GM18498 (cell line): ENCODE data around the gene TNS2.
A peak's percentile ranks its signal among the peaks of the same experiment; 100 is the strongest.
"Not testable (repeated sequence)": the region's sequence is repeated elsewhere in the genome, so short reads cannot be mapped to it uniquely, and the experiment has no call there.

Experiments
- ATAC-seq: cut with Tn5 transposase; IDR thresholded peaks from one replicate; pipeline ENCODE4 v1.9.1; 2021; ENCODE audit warnings: mild to moderate bottlenecking, moderate library complexity; ENCODE audit not compliant: unreplicated experiment

The TNS2 gene

DNA sequence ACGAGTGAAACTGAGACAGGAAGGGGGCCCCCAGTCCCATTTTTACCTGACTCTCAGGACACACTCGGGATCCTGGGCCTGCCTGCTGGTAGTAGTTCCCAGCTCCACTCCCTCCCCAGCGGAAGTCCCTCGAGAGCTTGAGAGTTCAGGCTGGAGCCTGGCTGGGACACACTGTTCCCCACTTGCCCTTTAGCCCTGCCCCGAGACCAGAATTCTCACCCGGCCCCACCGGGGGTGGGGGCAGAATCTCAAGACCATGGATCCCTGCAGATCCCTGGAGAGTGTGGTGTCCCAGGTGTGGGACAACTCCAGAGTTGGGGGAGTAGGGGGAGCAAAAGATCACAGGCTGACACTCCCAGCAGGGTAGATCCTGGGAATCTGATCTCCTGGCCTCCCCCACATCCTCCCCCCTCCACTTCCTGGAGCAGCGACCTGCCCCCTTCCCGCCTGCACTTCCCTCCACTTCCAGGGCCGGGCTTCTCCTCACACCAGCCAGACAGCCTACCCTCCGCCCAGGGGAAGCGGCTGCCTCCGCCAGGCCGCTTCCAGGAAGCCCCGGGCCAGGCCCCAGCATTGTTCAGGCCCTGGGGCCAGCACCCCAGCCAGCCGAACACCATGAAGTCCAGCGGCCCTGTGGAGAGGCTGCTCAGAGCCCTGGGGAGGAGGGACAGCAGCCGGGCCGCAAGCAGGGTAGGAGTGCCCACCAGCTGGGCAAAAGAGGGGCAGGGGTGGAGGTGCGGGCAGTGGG lies at the start of gene TNS2:
TNS2 (plus strand) TSS at position 495 of the 748 bp plus-strand sequence; CDS start at position 616, 121 bp downstream.
- ATAC-seq, result no peak

DNA sequence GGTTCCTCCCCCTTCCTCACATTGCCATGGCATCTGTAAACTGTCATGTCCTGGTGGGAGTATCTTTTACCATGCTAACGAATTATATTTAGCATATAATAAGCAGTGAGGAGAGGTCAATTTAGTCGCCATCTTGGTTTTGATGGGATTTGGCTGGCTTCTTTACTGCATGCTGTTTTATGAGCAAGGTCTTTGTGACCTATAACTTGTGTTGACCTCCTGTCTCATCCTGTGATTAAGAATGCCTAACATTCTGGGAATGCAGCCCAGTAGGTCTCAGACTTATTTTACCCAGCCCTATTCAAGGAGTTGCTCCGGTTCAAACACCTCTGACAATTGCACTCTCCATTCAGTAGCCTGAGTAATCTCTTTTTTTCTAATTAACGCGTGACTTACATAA lies 45.7 kb upstream of the TNS2 start:
- ATAC-seq, result no peak

GRCh38 chr12:53004582-53004981 lies 45.3 kb upstream of the TNS2 start:
- no peak for ATAC-seq

- ATAC-seq, result no peak
Observed at GRCh38 chr12:53005215-53005985, 44.5 kb upstream of the TNS2 start.

DNA sequence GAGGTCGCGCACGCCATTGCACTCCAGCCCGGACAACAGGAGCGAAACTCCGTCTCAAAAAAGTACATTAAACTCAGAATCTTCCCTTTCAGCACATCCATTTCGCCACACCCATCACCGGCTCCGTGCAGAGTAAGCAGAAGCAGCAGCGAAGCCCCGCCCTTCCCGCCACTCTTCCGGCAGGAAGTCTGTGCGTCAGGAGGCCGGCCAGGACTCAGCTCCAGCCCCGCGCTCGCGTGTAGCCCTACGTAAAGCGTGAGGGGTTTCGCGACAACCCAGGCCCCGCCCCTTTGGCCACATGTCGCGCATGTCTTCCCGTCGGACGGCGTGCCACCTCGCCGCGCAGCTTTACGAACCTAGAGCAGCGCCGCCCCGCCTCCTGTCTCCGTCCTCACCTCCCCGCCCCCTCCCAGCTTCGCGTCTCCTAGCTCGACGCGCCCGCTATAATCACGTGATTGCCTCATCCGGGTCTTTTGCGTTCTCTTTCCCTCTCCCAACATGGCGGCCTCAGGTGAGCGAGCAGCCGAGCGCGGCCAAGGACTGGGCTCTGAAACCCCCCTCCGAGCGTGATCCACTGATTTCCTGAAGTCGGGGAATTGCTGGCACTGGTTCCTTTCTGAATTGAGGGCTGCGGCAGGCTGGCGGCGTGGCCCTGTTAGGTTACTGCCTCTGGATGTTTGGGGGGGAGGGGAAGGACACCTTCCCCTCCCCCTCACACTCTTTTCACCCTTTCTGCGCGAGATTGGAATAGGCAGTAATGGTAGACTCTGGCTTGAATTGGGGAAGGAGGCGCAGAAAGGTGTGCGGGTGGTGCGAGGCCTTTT lies 43.7 kb upstream of the TNS2 start, which contains the start of gene EIF4B:
EIF4B (plus strand) TSS at position 471 of the 824 bp plus-strand sequence; CDS start at position 499, 28 bp downstream.
- peak; percentile 91 for ATAC-seq

GRCh38 chr12:53006810-53007309 lies 43.0 kb upstream of the TNS2 start:
- ATAC-seq, result peak; percentile 29

DNA sequence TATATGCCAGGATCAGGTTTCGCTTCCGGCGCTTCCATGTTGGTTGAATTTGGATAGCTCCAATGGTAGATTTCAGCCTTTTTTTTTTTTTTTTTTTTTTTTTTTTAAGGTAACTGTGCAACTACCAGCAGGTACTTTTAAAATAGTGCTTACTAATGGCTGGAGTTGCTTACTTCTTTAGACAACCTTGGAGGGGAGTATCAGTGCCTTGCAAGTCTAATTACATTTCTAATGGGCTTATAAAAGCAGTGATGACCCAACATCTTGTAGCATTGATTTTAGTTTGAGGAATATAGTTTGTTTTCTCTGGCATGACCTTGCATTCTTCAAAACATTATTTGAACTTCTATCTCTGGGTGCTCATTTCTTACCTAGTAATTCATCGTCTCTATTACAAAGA lies 42.5 kb upstream of the TNS2 start:
- ATAC-seq, result no peak

DNA sequence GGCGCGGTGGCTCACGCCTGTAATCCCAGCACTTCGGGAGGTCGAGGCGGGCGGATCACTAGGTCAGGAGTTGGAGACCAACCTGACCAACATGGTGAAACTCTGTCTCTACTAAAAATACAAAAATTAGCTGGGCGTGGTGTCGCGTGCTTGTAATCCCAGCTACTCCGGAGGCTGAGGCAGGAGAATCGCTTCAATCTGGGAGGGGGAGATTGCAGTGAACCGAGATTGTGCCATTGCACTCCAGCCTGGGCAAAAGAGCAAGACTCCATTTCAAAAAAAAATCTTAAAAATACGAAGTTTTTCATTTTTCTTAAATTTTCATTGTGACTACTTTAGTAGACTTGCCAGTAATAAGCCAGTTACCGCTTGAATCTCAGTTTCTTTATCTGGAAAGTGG lies 41.1 kb upstream of the TNS2 start:
- not testable (repeated sequence) for ATAC-seq

GRCh38 chr12:53010955-53011354 lies 38.9 kb upstream of the TNS2 start:
- no peak for ATAC-seq

- no peak for ATAC-seq
Observed at GRCh38 chr12:53011889-53012288, 38.0 kb upstream of the TNS2 start.

DNA sequence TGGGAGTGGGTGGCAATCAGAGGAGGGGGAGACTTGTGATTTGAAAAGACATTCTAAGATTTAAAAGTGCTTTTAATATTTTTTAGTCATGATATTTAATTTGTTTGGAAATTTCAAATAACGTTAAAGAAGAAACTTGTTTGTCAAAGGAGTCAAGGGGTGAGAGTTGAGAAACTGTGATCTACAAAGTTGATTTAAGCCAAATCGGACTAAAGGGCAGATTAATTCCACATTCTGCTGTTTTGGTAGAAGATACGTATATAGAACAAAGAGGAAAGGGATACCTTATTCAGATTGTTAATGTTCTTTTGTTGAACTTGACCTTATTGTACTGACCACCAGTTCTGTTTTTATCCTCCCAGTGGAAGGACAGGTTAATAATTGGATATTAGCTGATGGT lies 36.9 kb upstream of the TNS2 start:
- ATAC-seq, result no peak

GRCh38 chr12:53014709-53015108 lies 35.2 kb upstream of the TNS2 start:
- ATAC-seq, result no peak

DNA sequence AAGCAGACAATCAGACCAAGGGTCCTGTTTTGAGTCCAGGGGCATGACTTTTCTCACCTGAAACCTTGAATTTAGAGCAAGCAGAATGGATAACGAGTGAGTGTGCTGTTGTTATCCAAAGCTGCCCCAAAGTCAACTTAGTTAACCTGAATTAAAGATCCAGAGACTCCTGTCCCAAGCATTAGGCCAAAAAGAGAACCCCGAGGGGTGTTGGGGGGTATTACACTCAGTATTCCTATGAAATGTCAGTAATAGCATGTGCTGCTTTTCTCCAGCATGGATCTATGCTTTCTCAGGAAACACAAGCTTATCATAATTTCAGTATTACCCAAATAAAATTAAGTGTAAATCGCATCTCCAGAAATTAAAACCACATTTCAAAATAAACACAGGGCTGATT lies 24.6 kb upstream of the TNS2 start:
- no peak for ATAC-seq

DNA sequence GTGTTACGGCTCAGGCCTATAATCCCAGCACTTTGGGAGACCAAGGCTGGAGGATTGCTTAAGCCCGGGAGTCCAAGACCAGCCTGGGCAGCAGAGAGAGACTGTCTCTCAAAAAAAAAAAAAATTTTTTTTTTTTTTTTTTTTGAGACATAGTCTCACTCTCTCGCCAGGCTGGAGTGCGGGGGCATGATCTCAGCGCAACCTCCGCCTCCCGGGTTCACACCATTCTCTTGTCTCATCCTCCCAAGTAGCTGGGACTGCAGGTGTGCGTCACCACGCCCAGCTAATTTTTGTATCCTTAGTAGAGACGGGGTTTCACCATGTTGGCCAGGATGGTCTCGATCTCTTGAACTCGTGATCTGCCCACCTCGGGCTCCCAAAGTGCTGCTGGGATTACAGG lies 22.9 kb upstream of the TNS2 start:
- ATAC-seq, result not testable (repeated sequence)

DNA sequence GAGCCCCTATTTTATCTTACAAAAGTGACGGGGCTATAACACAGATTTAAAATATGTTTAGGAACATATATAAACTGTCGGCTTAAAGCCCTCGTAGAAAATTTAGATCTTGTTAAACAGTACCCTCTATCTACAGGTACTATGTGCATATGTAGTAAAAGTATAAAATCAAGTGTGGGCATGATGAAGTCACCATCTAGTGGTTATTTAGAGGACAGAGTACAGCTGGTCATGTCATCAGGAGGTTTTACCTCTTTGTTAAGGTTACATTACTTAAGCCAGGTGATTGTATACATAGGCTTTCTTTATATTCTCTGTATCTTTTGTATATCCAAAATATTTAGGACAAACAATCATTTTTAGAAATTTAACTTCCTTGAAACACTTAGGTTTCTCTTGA lies 18.2 kb upstream of the TNS2 start:
- no peak for ATAC-seq

- ATAC-seq, result not testable (repeated sequence)
Observed at GRCh38 chr12:53033832-53034231, 16.0 kb upstream of the TNS2 start.

GRCh38 chr12:53034459-53034858 lies 15.4 kb upstream of the TNS2 start:
- no peak for ATAC-seq

GRCh38 chr12:53036802-53037201 lies 13.1 kb upstream of the TNS2 start:
- no peak for ATAC-seq

- no peak for ATAC-seq
Observed at GRCh38 chr12:53039851-53040250, 10.0 kb upstream of the TNS2 start.

- no peak for ATAC-seq
Observed at GRCh38 chr12:53042607-53043454, 7.0 kb upstream of the TNS2 start.
